Measurements from ENCODE around the gene ARMC9. TPM values are rescaled to one million over a fixed set of nuclear protein-coding genes. Genes with fewer than 3 reads are reported as not detected.

The ARMC9 gene
- total and polyA plus RNA-seq, 2 of the 13 experiments (the other 11 are each of a cell fraction or from before 2014, with no cell fraction given), result 9.1 to 12.8 TPM

- FAIRE-seq (peak; percentile 61), DNase-seq (ENCODE audit: low spot score) (no peak), ATAC-seq (no peak)
- Histone ChIP-seq H3K9me3 (ENCODE audit: low read length) (no peaks in the 10 kb centered on the region), H2AFZ (ENCODE audit: low read length) (no peak overlapping the region), H3K9ac (ENCODE audit: insufficient read depth, low read depth, low read length) (no peak overlapping the region), H3K4me3 (replicated peaks in 1 of 3; ENCODE audit: insufficient read depth in 1 of 3, low read depth in 2 of 3, low read length in 3 of 3) (no peak overlapping the region), H3K27me3 (ENCODE audit: control insufficient read depth in 1 of 2, insufficient read depth in 2 of 2, low read length in 2 of 2) (peaks cover 0 to 26% of the 10 kb centered on the region in 2 experiments), H3K79me2 (ENCODE audit: insufficient read depth, low read length) (no peaks in the 10 kb centered on the region), H3K4me1 (ENCODE audit: insufficient read depth, low read length) (peaks cover 25% of the 10 kb centered on the region), H3K27ac (ENCODE audit: extremely low read length, insufficient read depth, low read length) (no peak overlapping the region), H4K20me1 (ENCODE audit: insufficient read depth, low read length) (no peaks in the 10 kb centered on the region), H3K36me3 (replicated peaks in 1 of 2; ENCODE audit: control insufficient read depth in 1 of 2, insufficient read depth in 2 of 2, low read length in 2 of 2) (no peaks in the 10 kb centered on the region), H3K4me2 (ENCODE audit: low read depth, low read length) (no peak overlapping the region)
- POLR2A ChIA-PET, result no interaction called here
- BruUV-seq (replicated peaks), result no TSS peak
- CTCF ChIA-PET (ENCODE audit: low intra/inter-chr PET ratio, low total read pairs), result no interaction called here
- WGBS (ENCODE audit: low lambda C conversion rate), result 9% methylated on average over 5 of the region's 5 CpGs
- in situ Hi-C loops (cut with HindIII; ENCODE audit: extremely low pct_ligation_motif_present, low pct_unique_long_range_greater_than_20kb) (no loop called here), intact Hi-C loops (cut with micrococcal nuclease; ENCODE audit: unreplicated experiment) (no loop called here)
- TF ChIP-seq ZNF296 (CRISPR knock-in tag; conservative IDR thresholded peaks at IDR 0.05), result no peak
- TF ChIP-seq ZFP37 (CRISPR knock-in tag; IDR thresholded peaks at IDR 0.05; ENCODE audit: borderline replicate concordance), result no peak
- TF ChIP-seq ZKSCAN8 (CRISPR knock-in tag; IDR thresholded peaks at IDR 0.05; ENCODE audit: borderline replicate concordance), result peak; percentile 99
- peak; percentile 57; the same call in 1 of the 2 replicates for TF ChIP-seq MAX (IDR thresholded peaks at IDR 0.05)
- TF ChIP-seq SOX5 (CRISPR knock-in tag; IDR thresholded peaks at IDR 0.05; ENCODE audit: borderline replicate concordance), result no peak
- no peak for TF ChIP-seq UBTF (CRISPR knock-in tag; IDR thresholded peaks at IDR 0.05)
- TF ChIP-seq DZIP1 (CRISPR knock-in tag; IDR thresholded peaks at IDR 0.05), result no peak
- no peak for TF ChIP-seq MAF1 (CRISPR knock-in tag; IDR thresholded peaks at IDR 0.05; ENCODE audit: borderline replicate concordance)
- TF ChIP-seq IRF9 (CRISPR knock-in tag; IDR thresholded peaks at IDR 0.05; ENCODE audit: borderline replicate concordance), result no peak
- no peak for TF ChIP-seq SYNCRIP (IDR thresholded peaks at IDR 0.05; ENCODE audit: insufficient read depth, low read depth, low read length)
- no peak for TF ChIP-seq SMAD1 (CRISPR knock-in tag; IDR thresholded peaks at IDR 0.05; ENCODE audit: borderline replicate concordance, low read depth)
- TF ChIP-seq TAF1 (CRISPR knock-in tag; IDR thresholded peaks at IDR 0.05), result no peak
- TF ChIP-seq CEBPG (CRISPR knock-in tag; IDR thresholded peaks at IDR 0.05), result peak; percentile 78
These were observed 187.0 kb downstream of the ARMC9 start for GRCh38 chr2:231385429-231385828.

Data from HepG2 (cell line).